Urothelium cell line (cell line): ENCODE results near the gene RSRC1.
"Not testable (repeated sequence)": the region's sequence is repeated elsewhere in the genome, so short reads cannot be mapped to it uniquely, and the experiment has no call there.

Experiments
- DNase-seq: peaks from one replicate; pipeline ENCODE4 v3.0.0; 2011; ENCODE audit warnings: low spot score, mixed read lengths
- FAIRE-seq: peaks from 2 replicates; lab custom pipeline; 2011; peaks lifted over from hg19 to GRCh38; lab: Jason Lieb, UNC

The RSRC1 gene

GRCh38 chr3:158109804-158110657 is at the start of gene RSRC1:
Gene RSRC1 (plus strand): TSS chr3:158110089. CDS start chr3:158122105, 12,016 bp downstream.
- DNase-seq, result peak; percentile 74
- no peak for FAIRE-seq

DNA sequence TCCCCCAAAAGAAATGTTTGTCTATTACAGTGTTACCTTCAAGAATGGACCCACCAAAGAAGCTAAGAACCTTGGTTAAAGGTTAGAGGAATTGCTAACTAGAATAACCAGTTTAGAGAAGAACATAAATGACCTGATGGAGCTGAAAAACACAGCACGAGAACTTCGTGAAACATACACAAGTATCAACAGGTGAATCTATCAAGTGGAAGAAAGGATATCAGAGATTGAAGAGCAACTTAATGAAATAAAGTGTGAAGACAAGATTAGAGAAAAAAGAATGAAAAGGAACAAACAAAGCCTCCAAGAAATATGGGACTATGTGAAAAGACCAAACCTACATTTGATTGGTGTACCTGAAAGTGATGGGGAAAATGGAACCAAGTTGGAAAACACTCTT is 44.3 kb upstream of the RSRC1 start:
- not testable (repeated sequence) for FAIRE-seq, DNase-seq

DNA sequence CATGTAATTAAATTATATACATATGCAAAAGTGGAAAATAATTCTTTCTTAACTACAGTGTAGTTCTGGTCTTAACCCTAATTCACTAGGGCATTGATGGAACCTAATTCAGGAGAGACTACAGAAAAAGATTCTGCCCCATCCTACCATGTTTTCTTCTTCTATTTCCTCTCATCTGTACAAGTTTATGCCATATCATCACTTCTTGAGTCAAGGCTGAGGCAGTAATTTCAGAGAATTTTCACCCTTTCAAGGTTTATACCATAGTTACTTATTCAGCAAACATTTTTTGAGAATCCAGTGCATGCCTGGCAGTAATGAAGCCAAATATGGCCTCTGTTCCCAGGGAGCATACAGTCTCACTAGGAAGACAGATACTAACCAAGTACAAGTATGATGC is 37.1 kb upstream of the RSRC1 start:
- DNase-seq (no peak), FAIRE-seq (no peak)

- no peak for DNase-seq
These were observed 35.3 kb upstream of the RSRC1 start for GRCh38 chr3:158074591-158074990.

GRCh38 chr3:158079599-158079998 is 30.3 kb upstream of the RSRC1 start:
- DNase-seq (no peak), FAIRE-seq (no peak)

More at GRCh38 chr3:158074591-158074990, 35.3 kb upstream of the RSRC1 start:
- no peak for FAIRE-seq

GRCh38 chr3:158084651-158085050 is 25.2 kb upstream of the RSRC1 start:
- no peak for FAIRE-seq
- DNase-seq, result no peak

DNA sequence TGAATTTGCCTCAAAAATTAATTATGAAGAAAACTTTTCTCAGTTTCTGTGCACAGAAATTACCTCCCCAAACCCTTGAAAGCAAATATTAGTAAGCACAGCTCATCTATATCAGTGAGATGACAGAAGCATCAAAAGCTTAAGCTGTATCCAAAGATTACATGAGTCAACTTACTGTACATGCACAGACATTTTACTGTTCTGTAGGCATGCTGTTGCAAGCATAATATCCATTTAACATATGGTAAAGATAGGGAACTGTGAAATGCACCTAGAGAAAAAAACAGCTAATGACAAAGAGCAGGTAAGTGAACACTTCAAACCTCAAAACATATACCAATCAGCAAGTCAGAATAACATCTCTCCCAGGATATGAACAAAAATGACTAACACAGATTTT is 24.5 kb upstream of the RSRC1 start:
- FAIRE-seq (no peak), DNase-seq (no peak)

- DNase-seq (no peak), FAIRE-seq (no peak)
These were observed 24.0 kb upstream of the RSRC1 start for GRCh38 chr3:158085931-158086330.

GRCh38 chr3:158086361-158086760 is 23.5 kb upstream of the RSRC1 start:
- FAIRE-seq (no peak), DNase-seq (no peak)

DNA sequence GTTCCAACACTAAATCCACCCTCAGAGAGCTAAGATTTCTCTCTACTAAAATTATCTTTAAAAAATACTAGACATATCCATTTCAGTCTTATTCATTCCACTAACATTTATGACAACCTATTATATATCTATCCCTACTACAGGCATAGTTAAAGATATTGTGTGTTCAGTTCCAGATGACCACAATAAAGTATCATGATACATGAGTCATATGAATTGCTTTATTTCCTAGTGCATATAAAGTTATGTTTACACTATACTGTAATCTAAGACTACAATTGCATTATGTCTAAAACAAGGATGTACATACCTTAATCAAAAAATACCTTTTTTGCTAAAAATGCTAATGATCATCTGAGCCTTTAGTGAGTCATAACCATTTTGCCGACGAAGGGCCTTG is 23.1 kb upstream of the RSRC1 start:
- DNase-seq, result no peak
- FAIRE-seq, result no peak

GRCh38 chr3:158091531-158091930 is 18.4 kb upstream of the RSRC1 start:
- DNase-seq (no peak), FAIRE-seq (no peak)

GRCh38 chr3:158093526-158093925 is 16.4 kb upstream of the RSRC1 start:
- FAIRE-seq (no peak), DNase-seq (no peak)

- FAIRE-seq, result no peak
- DNase-seq, result no peak
These were observed 15.4 kb upstream of the RSRC1 start for GRCh38 chr3:158094235-158095110.

- FAIRE-seq, result no peak
- DNase-seq, result no peak
These were observed 14.6 kb upstream of the RSRC1 start for GRCh38 chr3:158095111-158095813.

DNA sequence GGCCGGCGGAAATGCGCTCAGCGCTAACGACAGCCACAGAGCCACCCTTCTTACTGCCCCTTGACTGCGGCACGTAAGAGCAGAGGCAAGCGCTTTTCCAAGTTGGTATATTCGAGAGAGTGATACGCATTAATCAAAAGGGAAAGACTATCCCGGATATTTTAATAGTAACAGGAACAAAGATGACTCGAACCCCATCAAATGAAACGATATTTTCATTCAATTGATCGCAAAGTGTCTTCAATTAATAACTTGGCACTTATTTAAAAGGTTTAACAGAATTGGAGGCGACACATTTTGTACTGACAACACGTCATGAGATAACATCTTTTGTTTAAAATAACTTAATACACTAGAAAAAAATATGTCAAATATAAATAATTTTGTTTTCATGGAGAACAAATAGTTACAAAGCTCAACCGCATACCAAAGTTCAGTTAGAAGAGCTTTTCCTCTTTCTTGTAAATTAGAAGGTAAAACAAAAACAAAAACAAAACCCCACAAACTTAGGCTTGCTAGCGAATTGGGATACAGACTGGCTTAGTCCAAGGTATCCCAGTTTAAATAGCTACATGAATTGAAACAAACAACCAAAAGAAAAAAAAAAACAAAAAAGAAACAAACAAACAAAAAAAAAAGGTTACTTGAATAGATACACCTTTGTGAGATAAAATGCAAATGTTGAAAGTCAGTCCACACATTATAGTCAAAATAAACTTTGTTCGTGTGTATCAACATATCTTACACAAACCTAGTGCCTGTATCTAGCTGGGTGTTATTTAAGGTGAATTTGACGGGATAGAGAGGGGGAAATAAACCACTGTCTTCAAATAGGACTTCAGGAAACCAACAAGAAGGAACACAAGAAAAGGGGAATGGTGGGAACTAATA is 13.8 kb upstream of the RSRC1 start:
- no peak for DNase-seq
- no peak for FAIRE-seq

DNA sequence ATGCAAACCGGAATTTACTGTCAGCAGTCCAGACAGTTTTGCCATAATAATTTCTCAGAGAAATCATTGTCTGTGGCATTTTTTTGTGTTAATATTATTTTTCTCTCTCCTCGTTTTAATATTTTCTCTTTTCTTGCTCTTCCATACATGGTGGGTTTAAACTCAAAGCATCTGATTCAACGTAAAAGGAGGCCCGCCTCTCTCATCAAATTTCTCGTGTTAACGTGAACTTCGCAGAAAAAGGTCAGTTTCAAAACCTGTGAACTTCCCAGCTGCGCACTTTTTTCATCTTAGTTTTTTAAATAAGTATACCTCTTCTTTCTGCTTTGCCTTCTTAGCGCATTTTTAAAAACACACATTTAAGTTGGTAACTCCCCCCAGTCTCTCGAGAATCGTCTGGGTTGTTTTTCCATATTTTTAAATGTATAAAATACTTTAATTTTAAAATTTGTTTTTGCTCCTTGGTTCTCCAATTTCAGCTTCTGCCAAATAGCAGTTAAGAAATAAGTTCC is 12.8 kb upstream of the RSRC1 start:
- DNase-seq, result no peak
- FAIRE-seq, result no peak

DNA sequence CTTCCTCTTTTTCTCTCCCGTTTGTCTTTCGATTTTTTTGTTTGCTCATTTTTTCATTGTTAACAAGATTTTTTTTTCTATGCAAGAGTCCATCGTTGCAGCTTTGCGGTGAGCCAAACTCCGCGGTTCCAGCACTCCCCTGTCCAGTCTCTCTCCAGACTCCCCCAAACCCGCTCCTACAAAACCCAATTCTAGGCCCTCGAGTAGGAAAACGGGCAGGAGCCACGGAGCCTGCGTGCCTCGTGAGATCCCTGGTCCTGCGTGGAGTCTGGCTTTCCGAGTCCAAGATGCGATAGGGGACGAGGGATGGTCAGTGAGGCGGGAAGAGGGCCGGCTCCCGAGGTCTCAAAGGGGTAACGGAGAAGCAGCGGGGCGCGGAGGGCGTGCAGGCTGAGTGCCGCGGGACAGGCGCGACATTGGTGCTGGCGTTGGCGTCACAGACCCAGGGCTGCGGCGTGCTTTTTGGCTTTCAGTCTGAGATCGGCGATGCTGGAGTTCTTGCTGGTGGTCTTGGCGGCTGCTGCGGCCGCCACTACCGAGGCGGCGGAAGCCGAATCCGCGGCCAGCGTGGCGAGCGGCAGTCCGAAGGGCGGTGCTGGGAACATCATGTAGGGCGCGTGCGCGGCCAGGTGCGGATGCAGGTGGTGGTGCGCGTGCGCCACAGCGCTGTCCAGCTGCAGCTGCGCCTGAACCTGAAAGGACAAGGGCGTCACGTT is 12.1 kb upstream of the RSRC1 start:
- FAIRE-seq (no peak), DNase-seq (peak; percentile 68)

- DNase-seq, result no peak
- no peak for FAIRE-seq
These were observed 11.6 kb upstream of the RSRC1 start for GRCh38 chr3:158098309-158098639.

GRCh38 chr3:158098834-158099424 is 11.0 kb upstream of the RSRC1 start:
- FAIRE-seq, result no peak
- no peak for DNase-seq
